WTC11 (cell line): ENCODE results near the gene SIGMAR1. TPM values are rescaled to one million over a fixed set of nuclear protein-coding genes. Genes with fewer than 3 reads are reported as not detected.

Experiments used
- ATAC-seq: fragments of 200-7000 bp; cut with Tn5 transposase; 2 replicates; pipeline ENCODE4 v1.10.0; 2021; ENCODE audit warnings: mild to moderate bottlenecking, moderate library complexity
- CTCF ChIA-PET: fragments of 300-600 bp; sonication (Branson Sonifier 250); formaldehyde crosslinking; loops from one replicate; lab custom pipeline; 2021; ENCODE audit warnings: antibody characterized with exemption; lab: Charles Lee
- POLR2A ChIA-PET: fragments of 350-600 bp; sonication (Branson Sonifier 250); formaldehyde crosslinking; loops from one replicate; lab custom pipeline; 2021; ENCODE audit warnings: antibody characterized with exemption; lab: Charles Lee
- DNase-seq: peaks from one replicate; pipeline ENCODE4 v3.0.0; 2021; ENCODE audit warnings: low spot score
- H3K27ac Mint-ChIP-seq: 2 replicates; pipeline ENCODE4 v1.8.0; 2021; ENCODE audit warnings: mixed read lengths
- H3K27me3 Mint-ChIP-seq: 2 replicates; pipeline ENCODE4 v1.8.0; 2021; ENCODE audit warnings: low read depth, mild to moderate bottlenecking, moderate library complexity, mixed read lengths
- H3K36me3 Mint-ChIP-seq: 2 replicates; pipeline ENCODE4 v1.8.0; 2021; ENCODE audit warnings: mixed read lengths
- H3K4me1 Mint-ChIP-seq: 2 replicates; pipeline ENCODE4 v1.8.0; 2022; ENCODE audit warnings: mixed read lengths
- H3K4me3 Mint-ChIP-seq: 2 replicates; pipeline ENCODE4 v1.8.0; 2021; ENCODE audit warnings: mild to moderate bottlenecking, moderate library complexity, mixed read lengths
- H3K9me3 Mint-ChIP-seq: 2 replicates; pipeline ENCODE4 v1.8.0; 2021; ENCODE audit warnings: mixed read lengths
- EMX1 ChIP-seq: fragments of 250-450 bp; sonication (Bioruptor Pico); IDR thresholded peaks from 2 replicates; pipeline ENCODE4 v1.8.0; 2021; ENCODE audit warnings: mild to moderate bottlenecking
- NFATC4 ChIP-seq: fragments of 250-450 bp; sonication (Bioruptor Pico); IDR thresholded peaks from 2 replicates; pipeline ENCODE4 v1.9.0; 2021; ENCODE audit warnings: mild to moderate bottlenecking
- NR2C2 ChIP-seq: sonication (generic); formaldehyde crosslinking; IDR thresholded peaks from 2 replicates; pipeline ENCODE4 v1.8.0; 2022; ENCODE audit warnings: mild to moderate bottlenecking, missing genetic modification reagents
- PRRX2 ChIP-seq: fragments of 250-450 bp; sonication (Bioruptor Pico); IDR thresholded peaks from 2 replicates; pipeline ENCODE4 v1.8.0; 2021; ENCODE audit warnings: mild to moderate bottlenecking
- RORB ChIP-seq: fragments of 250-450 bp; sonication (Bioruptor Pico); IDR thresholded peaks from 2 replicates; pipeline ENCODE4 v1.9.0; 2021; ENCODE audit warnings: mild to moderate bottlenecking
- SMAD4 ChIP-seq: sonication (generic); formaldehyde crosslinking; IDR thresholded peaks from 2 replicates; pipeline ENCODE4 v1.8.0; 2022; ENCODE audit warnings: mild to moderate bottlenecking, missing genetic modification reagents
- ZNF138 ChIP-seq: sonication (generic); formaldehyde crosslinking; conservative IDR thresholded peaks from 2 replicates; pipeline ENCODE4 v1.8.1; 2022; ENCODE audit warnings: mild to moderate bottlenecking, moderate library complexity, missing genetic modification reagents
- ZNF317 ChIP-seq: sonication (generic); formaldehyde crosslinking; IDR thresholded peaks from 2 replicates; pipeline ENCODE4 v1.8.1; 2023; ENCODE audit warnings: low read depth, mild to moderate bottlenecking, moderate library complexity, missing genetic modification reagents, borderline replicate concordance
- total RNA-seq: library from RNA; stranded (reverse); gene quantifications from 3 replicates; pipeline ENCODE4 v1.2.3, GENCODE V29; 2021
- TF ChIP-seq, protein P1 (sequence below): sonication (generic); formaldehyde crosslinking; IDR thresholded peaks from 2 replicates; pipeline ENCODE4 v1.8.0; 2023; ENCODE audit warnings: missing genetic modification reagents, mild to moderate bottlenecking, borderline replicate concordance
- TF ChIP-seq, protein P2 (sequence below): fragments of 200-600 bp; IDR thresholded peaks from 2 replicates; pipeline ENCODE4 v1.8.0; 2022; ENCODE audit warnings: antibody characterized with exemption
- TF ChIP-seq, protein P3 (sequence below): sonication (generic); formaldehyde crosslinking; IDR thresholded peaks from 2 replicates; pipeline ENCODE4 v1.8.0; 2022; ENCODE audit warnings: mild to moderate bottlenecking, missing genetic modification reagents
- TF ChIP-seq, protein P4 (sequence below): sonication (generic); formaldehyde crosslinking; IDR thresholded peaks from 2 replicates; pipeline ENCODE4 v1.8.0; 2022; ENCODE audit warnings: mild to moderate bottlenecking, missing genetic modification reagents
- TF ChIP-seq, protein P5 (sequence below): sonication (generic); formaldehyde crosslinking; IDR thresholded peaks from 2 replicates; pipeline ENCODE4 v1.8.1; 2023; ENCODE audit warnings: mild to moderate bottlenecking, moderate library complexity, missing genetic modification reagents
- TF ChIP-seq, protein P6 (sequence below): sonication (generic); formaldehyde crosslinking; IDR thresholded peaks from 2 replicates; pipeline ENCODE4 v1.8.0; 2022; ENCODE audit warnings: missing genetic modification reagents
- TF ChIP-seq, protein P7 (sequence below): sonication (generic); formaldehyde crosslinking; IDR thresholded peaks from 2 replicates; pipeline ENCODE4 v1.8.1; 2023; ENCODE audit warnings: mild to moderate bottlenecking, missing genetic modification reagents, moderate library complexity
- TF ChIP-seq, protein P8 (sequence below): sonication (generic); formaldehyde crosslinking; IDR thresholded peaks from 2 replicates; pipeline ENCODE4 v1.8.1; 2023; ENCODE audit warnings: mild to moderate bottlenecking, missing genetic modification reagents, moderate library complexity
- TF ChIP-seq, protein P9 (sequence below): fragments of 250-450 bp; sonication (Bioruptor Pico); IDR thresholded peaks from 2 replicates; pipeline ENCODE4 v1.9.0; 2021; ENCODE audit warnings: moderate library complexity, mild to moderate bottlenecking, inconsistent platforms, borderline replicate concordance

SIGMAR1 gene
- total RNA-seq, 1 experiment from 2014 or later, result 108 TPM

DNA sequence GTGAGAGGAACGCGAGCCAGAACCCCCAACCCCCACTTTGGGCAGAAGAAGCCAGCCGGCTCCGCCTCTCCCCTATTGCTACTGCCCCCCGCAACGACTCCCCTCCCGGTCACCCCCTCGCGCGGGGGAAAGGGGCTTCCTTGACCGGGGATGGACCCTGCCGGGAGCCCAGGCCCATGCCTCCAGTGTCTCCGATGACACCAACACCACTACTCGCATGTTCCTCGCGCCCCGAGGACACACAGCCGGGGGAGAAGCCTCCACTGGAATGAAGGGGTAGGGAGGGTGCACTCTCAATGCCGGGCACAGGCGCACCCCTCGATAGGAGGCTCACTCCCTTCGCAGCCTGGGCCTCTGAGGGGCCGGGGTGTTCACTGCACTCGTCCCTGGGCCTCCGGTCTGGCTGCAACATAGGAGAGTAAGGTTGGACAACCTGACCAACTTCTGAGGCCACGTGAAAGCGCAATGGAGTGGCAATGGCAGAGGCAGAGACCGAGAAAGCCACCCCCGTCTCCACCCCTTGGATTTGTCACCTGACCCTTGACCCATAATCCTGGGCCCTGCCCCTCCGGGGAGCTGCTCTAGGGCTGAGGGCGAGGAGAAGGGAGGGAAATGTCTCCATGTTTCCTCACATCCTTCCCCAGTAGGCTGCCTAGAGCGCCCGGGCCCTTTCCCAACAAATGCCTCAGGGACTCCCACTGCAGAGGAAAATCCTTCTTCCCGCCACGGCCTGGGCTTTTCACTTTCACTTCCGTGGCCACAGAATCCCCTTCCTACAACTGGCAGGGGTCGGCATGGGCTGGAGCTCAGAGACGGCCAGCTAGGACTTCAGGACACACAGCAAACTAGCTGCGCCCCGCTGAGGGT, 47.0 kb downstream of the SIGMAR1 start (continued):
- TF ChIP-seq, protein P1, sequence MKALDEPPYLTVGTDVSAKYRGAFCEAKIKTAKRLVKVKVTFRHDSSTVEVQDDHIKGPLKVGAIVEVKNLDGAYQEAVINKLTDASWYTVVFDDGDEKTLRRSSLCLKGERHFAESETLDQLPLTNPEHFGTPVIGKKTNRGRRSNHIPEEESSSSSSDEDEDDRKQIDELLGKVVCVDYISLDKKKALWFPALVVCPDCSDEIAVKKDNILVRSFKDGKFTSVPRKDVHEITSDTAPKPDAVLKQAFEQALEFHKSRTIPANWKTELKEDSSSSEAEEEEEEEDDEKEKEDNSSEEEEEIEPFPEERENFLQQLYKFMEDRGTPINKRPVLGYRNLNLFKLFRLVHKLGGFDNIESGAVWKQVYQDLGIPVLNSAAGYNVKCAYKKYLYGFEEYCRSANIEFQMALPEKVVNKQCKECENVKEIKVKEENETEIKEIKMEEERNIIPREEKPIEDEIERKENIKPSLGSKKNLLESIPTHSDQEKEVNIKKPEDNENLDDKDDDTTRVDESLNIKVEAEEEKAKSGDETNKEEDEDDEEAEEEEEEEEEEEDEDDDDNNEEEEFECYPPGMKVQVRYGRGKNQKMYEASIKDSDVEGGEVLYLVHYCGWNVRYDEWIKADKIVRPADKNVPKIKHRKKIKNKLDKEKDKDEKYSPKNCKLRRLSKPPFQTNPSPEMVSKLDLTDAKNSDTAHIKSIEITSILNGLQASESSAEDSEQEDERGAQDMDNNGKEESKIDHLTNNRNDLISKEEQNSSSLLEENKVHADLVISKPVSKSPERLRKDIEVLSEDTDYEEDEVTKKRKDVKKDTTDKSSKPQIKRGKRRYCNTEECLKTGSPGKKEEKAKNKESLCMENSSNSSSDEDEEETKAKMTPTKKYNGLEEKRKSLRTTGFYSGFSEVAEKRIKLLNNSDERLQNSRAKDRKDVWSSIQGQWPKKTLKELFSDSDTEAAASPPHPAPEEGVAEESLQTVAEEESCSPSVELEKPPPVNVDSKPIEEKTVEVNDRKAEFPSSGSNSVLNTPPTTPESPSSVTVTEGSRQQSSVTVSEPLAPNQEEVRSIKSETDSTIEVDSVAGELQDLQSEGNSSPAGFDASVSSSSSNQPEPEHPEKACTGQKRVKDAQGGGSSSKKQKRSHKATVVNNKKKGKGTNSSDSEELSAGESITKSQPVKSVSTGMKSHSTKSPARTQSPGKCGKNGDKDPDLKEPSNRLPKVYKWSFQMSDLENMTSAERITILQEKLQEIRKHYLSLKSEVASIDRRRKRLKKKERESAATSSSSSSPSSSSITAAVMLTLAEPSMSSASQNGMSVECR (CRISPR knock-in tag), result 0 out of 2 replicates have a peak, but pooled peaks have one; percentile 73
- TF ChIP-seq, protein P2, sequence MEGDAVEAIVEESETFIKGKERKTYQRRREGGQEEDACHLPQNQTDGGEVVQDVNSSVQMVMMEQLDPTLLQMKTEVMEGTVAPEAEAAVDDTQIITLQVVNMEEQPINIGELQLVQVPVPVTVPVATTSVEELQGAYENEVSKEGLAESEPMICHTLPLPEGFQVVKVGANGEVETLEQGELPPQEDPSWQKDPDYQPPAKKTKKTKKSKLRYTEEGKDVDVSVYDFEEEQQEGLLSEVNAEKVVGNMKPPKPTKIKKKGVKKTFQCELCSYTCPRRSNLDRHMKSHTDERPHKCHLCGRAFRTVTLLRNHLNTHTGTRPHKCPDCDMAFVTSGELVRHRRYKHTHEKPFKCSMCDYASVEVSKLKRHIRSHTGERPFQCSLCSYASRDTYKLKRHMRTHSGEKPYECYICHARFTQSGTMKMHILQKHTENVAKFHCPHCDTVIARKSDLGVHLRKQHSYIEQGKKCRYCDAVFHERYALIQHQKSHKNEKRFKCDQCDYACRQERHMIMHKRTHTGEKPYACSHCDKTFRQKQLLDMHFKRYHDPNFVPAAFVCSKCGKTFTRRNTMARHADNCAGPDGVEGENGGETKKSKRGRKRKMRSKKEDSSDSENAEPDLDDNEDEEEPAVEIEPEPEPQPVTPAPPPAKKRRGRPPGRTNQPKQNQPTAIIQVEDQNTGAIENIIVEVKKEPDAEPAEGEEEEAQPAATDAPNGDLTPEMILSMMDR, result no peak
- TF ChIP-seq, protein P3, sequence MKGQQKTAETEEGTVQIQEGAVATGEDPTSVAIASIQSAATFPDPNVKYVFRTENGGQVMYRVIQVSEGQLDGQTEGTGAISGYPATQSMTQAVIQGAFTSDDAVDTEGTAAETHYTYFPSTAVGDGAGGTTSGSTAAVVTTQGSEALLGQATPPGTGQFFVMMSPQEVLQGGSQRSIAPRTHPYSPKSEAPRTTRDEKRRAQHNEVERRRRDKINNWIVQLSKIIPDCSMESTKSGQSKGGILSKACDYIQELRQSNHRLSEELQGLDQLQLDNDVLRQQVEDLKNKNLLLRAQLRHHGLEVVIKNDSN (CRISPR knock-in tag), result peak; percentile 64; the same call in 1 of the 2 replicates
- TF ChIP-seq, protein P4, sequence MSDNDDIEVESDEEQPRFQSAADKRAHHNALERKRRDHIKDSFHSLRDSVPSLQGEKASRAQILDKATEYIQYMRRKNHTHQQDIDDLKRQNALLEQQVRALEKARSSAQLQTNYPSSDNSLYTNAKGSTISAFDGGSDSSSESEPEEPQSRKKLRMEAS (CRISPR knock-in tag), result peak; percentile 53; the same call in 1 of the 2 replicates
- TF ChIP-seq, protein P5, sequence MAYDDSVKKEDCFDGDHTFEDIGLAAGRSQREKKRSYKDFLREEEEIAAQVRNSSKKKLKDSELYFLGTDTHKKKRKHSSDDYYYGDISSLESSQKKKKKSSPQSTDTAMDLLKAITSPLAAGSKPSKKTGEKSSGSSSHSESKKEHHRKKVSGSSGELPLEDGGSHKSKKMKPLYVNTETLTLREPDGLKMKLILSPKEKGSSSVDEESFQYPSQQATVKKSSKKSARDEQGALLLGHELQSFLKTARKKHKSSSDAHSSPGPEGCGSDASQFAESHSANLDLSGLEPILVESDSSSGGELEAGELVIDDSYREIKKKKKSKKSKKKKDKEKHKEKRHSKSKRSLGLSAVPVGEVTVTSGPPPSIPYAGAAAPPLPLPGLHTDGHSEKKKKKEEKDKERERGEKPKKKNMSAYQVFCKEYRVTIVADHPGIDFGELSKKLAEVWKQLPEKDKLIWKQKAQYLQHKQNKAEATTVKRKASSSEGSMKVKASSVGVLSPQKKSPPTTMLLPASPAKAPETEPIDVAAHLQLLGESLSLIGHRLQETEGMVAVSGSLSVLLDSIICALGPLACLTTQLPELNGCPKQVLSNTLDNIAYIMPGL (CRISPR knock-in tag), result no peak
- no peak for TF ChIP-seq SMAD4 (CRISPR knock-in tag)
- TF ChIP-seq, all 79 proteins: peak for 5

DNA sequence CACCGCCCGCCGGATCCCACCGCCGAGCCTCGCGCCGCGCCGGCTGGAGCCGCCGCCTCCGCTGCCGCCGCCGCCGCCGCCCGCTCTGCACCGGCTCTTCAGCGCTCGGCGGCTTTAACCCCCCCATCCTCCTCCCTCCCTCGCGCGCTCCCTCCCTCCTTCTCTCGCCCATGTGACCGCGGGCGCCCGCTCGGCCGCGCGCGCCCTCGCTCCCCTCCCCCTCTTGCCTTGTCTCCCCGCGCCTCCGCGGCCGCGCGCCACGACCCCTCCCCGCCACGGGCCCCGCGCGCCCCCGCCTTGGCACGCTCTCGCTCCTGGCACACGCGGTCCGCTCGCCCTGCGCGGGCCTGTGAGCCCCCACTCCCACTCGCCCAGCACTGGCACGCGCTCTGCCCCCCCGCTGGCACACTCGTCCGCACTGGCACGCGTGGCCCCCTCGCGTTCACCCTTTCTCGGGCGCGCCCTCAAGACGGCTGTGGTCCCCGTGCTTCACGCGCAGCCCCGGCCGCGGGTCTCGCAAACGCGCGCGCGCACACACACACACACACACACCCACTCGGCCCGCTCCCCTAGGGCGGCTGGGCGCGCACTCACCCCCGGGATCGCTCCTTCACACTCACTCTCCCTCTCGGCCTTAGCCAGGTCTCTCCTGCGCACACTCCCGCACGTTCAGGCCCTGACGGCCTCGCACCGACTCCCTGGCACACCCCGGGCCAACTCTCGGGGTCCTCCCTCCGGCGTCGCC, 47.8 kb downstream of the SIGMAR1 start, which contains the start of gene CNTFR:
CNTFR (minus strand) TSS at position 89 of the 745 bp plus-strand sequence. CDS start 20,743 bp downstream, outside the sequence.
- Mint-ChIP-seq H3K9me3 (no peaks in the 10 kb centered on the region), H3K27ac (no peak within 1 kb of the TSS), H3K36me3 (no peaks in the 10 kb centered on the region), H3K4me3 (peak within 1 kb of the TSS; percentile 78), H3K4me1 (peaks cover 46% of the 10 kb centered on the region), H3K27me3 (peaks cover 94% of the 10 kb centered on the region)
- peak; percentile 63 for DNase-seq
- ATAC-seq, result peak; percentile 24
- POLR2A ChIA-PET, result no interaction called here
- CTCF ChIA-PET, result interaction anchor here (0.7 to 2.8 kb wide), 2 partner anchors 11 to 48 kb away, joined by 3 to 17 read pairs; no protein-coding TSS in a partner anchor
- TF ChIP-seq EMX1 (CRISPR knock-in tag) (no peak), ZNF138 (CRISPR knock-in tag) (0 out of 2 replicates have a peak, but pooled peaks have one; percentile 5), RORB (no peak), ZNF317 (CRISPR knock-in tag) (no peak), PRRX2 (no peak), NR2C2 (CRISPR knock-in tag) (no peak), NFATC4 (no peak)
- TF ChIP-seq, protein P6, sequence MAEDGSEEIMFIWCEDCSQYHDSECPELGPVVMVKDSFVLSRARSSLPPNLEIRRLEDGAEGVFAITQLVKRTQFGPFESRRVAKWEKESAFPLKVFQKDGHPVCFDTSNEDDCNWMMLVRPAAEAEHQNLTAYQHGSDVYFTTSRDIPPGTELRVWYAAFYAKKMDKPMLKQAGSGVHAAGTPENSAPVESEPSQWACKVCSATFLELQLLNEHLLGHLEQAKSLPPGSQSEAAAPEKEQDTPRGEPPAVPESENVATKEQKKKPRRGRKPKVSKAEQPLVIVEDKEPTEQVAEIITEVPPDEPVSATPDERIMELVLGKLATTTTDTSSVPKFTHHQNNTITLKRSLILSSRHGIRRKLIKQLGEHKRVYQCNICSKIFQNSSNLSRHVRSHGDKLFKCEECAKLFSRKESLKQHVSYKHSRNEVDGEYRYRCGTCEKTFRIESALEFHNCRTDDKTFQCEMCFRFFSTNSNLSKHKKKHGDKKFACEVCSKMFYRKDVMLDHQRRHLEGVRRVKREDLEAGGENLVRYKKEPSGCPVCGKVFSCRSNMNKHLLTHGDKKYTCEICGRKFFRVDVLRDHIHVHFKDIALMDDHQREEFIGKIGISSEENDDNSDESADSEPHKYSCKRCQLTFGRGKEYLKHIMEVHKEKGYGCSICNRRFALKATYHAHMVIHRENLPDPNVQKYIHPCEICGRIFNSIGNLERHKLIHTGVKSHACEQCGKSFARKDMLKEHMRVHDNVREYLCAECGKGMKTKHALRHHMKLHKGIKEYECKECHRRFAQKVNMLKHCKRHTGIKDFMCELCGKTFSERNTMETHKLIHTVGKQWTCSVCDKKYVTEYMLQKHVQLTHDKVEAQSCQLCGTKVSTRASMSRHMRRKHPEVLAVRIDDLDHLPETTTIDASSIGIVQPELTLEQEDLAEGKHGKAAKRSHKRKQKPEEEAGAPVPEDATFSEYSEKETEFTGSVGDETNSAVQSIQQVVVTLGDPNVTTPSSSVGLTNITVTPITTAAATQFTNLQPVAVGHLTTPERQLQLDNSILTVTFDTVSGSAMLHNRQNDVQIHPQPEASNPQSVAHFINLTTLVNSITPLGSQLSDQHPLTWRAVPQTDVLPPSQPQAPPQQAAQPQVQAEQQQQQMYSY, result peak; percentile 31; the same call in 1 of the 2 replicates
- TF ChIP-seq, protein P7, sequence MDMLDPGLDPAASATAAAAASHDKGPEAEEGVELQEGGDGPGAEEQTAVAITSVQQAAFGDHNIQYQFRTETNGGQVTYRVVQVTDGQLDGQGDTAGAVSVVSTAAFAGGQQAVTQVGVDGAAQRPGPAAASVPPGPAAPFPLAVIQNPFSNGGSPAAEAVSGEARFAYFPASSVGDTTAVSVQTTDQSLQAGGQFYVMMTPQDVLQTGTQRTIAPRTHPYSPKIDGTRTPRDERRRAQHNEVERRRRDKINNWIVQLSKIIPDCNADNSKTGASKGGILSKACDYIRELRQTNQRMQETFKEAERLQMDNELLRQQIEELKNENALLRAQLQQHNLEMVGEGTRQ, result peak; percentile 81
- TF ChIP-seq, protein P8, sequence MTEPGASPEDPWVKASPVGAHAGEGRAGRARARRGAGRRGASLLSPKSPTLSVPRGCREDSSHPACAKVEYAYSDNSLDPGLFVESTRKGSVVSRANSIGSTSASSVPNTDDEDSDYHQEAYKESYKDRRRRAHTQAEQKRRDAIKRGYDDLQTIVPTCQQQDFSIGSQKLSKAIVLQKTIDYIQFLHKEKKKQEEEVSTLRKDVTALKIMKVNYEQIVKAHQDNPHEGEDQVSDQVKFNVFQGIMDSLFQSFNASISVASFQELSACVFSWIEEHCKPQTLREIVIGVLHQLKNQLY (CRISPR knock-in tag), result no peak
- TF ChIP-seq, protein P9, sequence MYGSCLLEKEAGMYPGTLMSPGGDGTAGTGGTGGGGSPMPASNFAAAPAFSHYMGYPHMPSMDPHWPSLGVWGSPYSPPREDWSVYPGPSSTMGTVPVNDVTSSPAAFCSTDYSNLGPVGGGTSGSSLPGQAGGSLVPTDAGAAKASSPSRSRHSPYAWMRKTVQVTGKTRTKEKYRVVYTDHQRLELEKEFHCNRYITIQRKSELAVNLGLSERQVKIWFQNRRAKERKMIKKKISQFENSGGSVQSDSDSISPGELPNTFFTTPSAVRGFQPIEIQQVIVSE (CRISPR knock-in tag), result no peak
